Ishikawa (cell line): Measurements from ENCODE around the gene RAB3IL1.

Experiments
- CREB1 ChIP-seq: IDR thresholded peaks from 2 replicates; pipeline ENCODE4 v1.6.1; 2012; ENCODE audit warnings: low read depth
- EGR1 ChIP-seq: IDR thresholded peaks from 2 replicates; pipeline ENCODE4 v1.6.1; 2012
- FOXM1 ChIP-seq: IDR thresholded peaks from 2 replicates; pipeline ENCODE4 v1.6.1; 2012; ENCODE audit warnings: low read depth, borderline replicate concordance
- TF ChIP-seq, protein P1 (sequence below): IDR thresholded peaks from 2 replicates; pipeline ENCODE4 v1.6.1; 2012

DNA sequence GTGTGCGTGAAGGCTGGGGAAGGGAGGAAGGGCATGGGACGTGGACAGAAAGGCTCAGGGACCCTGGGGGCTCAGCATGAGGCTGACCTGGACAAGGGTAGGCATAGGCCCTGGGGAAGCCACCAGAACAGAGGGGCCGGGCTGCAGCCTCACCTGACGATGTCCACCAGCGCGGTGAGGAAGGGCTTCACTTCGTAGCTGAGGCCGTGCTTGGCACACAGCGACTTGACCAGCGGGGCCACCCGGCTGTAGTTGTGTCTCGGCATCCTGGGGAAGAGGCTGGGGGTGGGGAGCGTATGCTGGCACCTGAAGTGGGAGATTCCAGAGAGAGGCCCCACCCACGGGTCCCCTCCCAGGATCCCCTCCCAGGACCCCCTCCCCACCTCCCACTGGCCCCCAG lies 41.7 kb downstream of the RAB3IL1 start:
- no peak for TF ChIP-seq EGR1
- TF ChIP-seq, protein P1, sequence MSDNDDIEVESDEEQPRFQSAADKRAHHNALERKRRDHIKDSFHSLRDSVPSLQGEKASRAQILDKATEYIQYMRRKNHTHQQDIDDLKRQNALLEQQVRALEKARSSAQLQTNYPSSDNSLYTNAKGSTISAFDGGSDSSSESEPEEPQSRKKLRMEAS = no peak
- TF ChIP-seq FOXM1 = no peak
- TF ChIP-seq CREB1 = no peak
